Endothelial cell of umbilical vein (primary cell): ENCODE measurements around the gene CCDC9. TPM values are rescaled to one million over a fixed set of nuclear protein-coding genes. Genes with fewer than 3 reads are reported as not detected.

ENCODE experiments used
- BruUV-seq: library from RNA; stranded (reverse); fragments of 400-500 nt; replicated peaks from 2 replicates; lab custom pipeline; 2021; lab: Mats Ljungman, UMichigan
- CTCF ChIA-PET: fragments of 300-600, 350-600 bp; sonication (Branson Sonifier 250); formaldehyde crosslinking; loops from one replicate; lab custom pipeline; 2021; ENCODE audit warnings: antibody characterized with exemption, inconsistent platforms; lab: Charles Lee
- POLR2A ChIA-PET: fragments of 300-600, 350-600 bp; sonication (Branson Sonifier 250); formaldehyde crosslinking; loops from one replicate; lab custom pipeline; 2021; ENCODE audit warnings: antibody characterized with exemption, inconsistent platforms; lab: Charles Lee
- DNase-seq: peaks from one replicate; pipeline ENCODE4 v3.0.0-alpha.2; 2011; ENCODE audit warnings: low read depth, low spot score
- FAIRE-seq: peaks from 2 replicates; lab custom pipeline; 2011; peaks lifted over from hg19 to GRCh38; lab: Jason Lieb, UNC
- H2AFZ ChIP-seq: 2 replicates; pipeline ENCODE4 v1.6.0; 2012; ENCODE audit warnings: low read depth, low read length, control low read depth, inconsistent platforms
- H3K27ac ChIP-seq: 2 replicates; pipeline ENCODE4 v1.5.1; 2011; ENCODE audit warnings: low read depth, mild to moderate bottlenecking, control low read depth, low read length, moderate library complexity; ENCODE audit not compliant: insufficient read depth
- H3K27me3 ChIP-seq, 2 experiments: 2 replicates each; pipeline versions ENCODE4 v1.6.0 to v1.6.1; 2011; ENCODE audit warnings: low read length in 2 of 2, mixed read lengths in 1 of 2; ENCODE audit not compliant: control insufficient read depth in 2 of 2, insufficient read depth in 2 of 2
- H3K36me3 ChIP-seq, 2 experiments: 2 replicates in 1 of 2; 3 replicates in 1 of 2; pipeline ENCODE4 v1.5.1; 2011; ENCODE audit warnings: low read length in 2 of 2, mild to moderate bottlenecking in 1 of 2, moderate library complexity in 1 of 2; ENCODE audit not compliant: control insufficient read depth in 2 of 2, insufficient read depth in 2 of 2; ENCODE audit errors: extremely low read depth in 1 of 2
- H3K4me1 ChIP-seq: 3 replicates; pipeline ENCODE4 v1.5.1; 2011; ENCODE audit warnings: mild to moderate bottlenecking, low read length; ENCODE audit not compliant: control insufficient read depth, insufficient read depth; ENCODE audit errors: extremely low read depth
- H3K4me2 ChIP-seq: 2 replicates; pipeline ENCODE4 v1.6.1; 2011; ENCODE audit warnings: low read length, control low read depth, mixed read lengths; ENCODE audit not compliant: insufficient read depth
- H3K4me3 ChIP-seq, 3 experiments: fragments of 200-600 bp in 1 of 3; sonication (generic), shearing (Covaris generic) in 1 of 3; replicated peaks in 1 of 3; 2 replicates each; pipeline ENCODE4 v1.5.1; 2011 to 2016; ENCODE audit warnings: control low read depth in 3 of 3, low read length in 3 of 3, mild to moderate bottlenecking in 2 of 3, inconsistent platforms in 1 of 3, low read depth in 1 of 3, moderate library complexity in 1 of 3; ENCODE audit not compliant: insufficient read depth in 1 of 3
- H3K79me2 ChIP-seq: 2 replicates; pipeline ENCODE4 v1.6.0; 2012; ENCODE audit warnings: low read length, inconsistent platforms; ENCODE audit not compliant: control insufficient read depth, insufficient read depth
- H3K9ac ChIP-seq: replicated peaks from 2 replicates; pipeline ENCODE3; 2011; ENCODE audit warnings: low read length, control low read depth; ENCODE audit not compliant: insufficient read depth; ENCODE audit errors: extremely low read depth
- H3K9me1 ChIP-seq: replicated peaks from 3 replicates; pipeline ENCODE4 v1.6.0; 2011; ENCODE audit warnings: mild to moderate bottlenecking, low read length; ENCODE audit not compliant: control insufficient read depth, insufficient read depth; ENCODE audit errors: extremely low read depth
- H3K9me3 ChIP-seq: replicated peaks from 2 replicates; pipeline ENCODE4 v1.5.1; 2012; ENCODE audit warnings: low read length, inconsistent platforms; ENCODE audit not compliant: control insufficient read depth, insufficient read depth
- H4K20me1 ChIP-seq: replicated peaks from 2 replicates; pipeline ENCODE3; 2011; ENCODE audit warnings: mild to moderate bottlenecking, low read length; ENCODE audit not compliant: control insufficient read depth, insufficient read depth; ENCODE audit errors: extremely low read depth
- CTCF ChIP-seq, 2 donors: IDR thresholded peaks; 1 replicate in 1 of 2; 2 replicates in 1 of 2; pipeline ENCODE4 v1.5.1; 2011; ENCODE audit warnings: low read length in 2 of 2, mild to moderate bottlenecking in 2 of 2, moderate library complexity in 2 of 2, control low read depth in 1 of 2, inconsistent platforms in 1 of 2, low read depth in 1 of 2; ENCODE audit not compliant: insufficient read depth in 1 of 2; ENCODE audit errors: extremely low read depth in 1 of 2
- EZH2 ChIP-seq: IDR thresholded peaks from 2 replicates; pipeline ENCODE4 v1.6.1; 2012; ENCODE audit warnings: borderline replicate concordance, low read depth, mild to moderate bottlenecking, moderate library complexity, low read length, inconsistent platforms; ENCODE audit not compliant: severe bottlenecking
- FOS ChIP-seq: IDR thresholded peaks from 2 replicates; pipeline ENCODE4 v1.6.1; 2011; ENCODE audit warnings: mild to moderate bottlenecking, low read length, moderate library complexity, borderline replicate concordance; ENCODE audit not compliant: insufficient read depth
- GATA2 ChIP-seq: IDR thresholded peaks from 2 replicates; pipeline ENCODE4 v1.7.0; 2011; ENCODE audit warnings: low read depth, mild to moderate bottlenecking, moderate library complexity, mixed read lengths, low read length; ENCODE audit not compliant: insufficient read length, insufficient read depth
- JUN ChIP-seq: IDR thresholded peaks from 2 replicates; pipeline ENCODE4 v1.6.1; 2011; ENCODE audit warnings: borderline replicate concordance, low read depth; ENCODE audit not compliant: insufficient read length, insufficient read depth
- MAX ChIP-seq: IDR thresholded peaks from 2 replicates; pipeline ENCODE4 v1.6.1; 2011; ENCODE audit not compliant: insufficient read depth, insufficient read length
- MYC ChIP-seq: IDR thresholded peaks from one replicate; pipeline ENCODE4 v1.6.1; 2011; ENCODE audit warnings: mild to moderate bottlenecking, low read depth, low read length
- POLR2A ChIP-seq: IDR thresholded peaks from 2 replicates; pipeline ENCODE4 v1.6.1; 2012; ENCODE audit warnings: low read depth, mild to moderate bottlenecking, control low read depth, low read length
- POLR2AphosphoS5 ChIP-seq: IDR thresholded peaks from 2 replicates; pipeline ENCODE4 v1.6.1; 2012; ENCODE audit warnings: low read depth, mild to moderate bottlenecking, control low read depth, low read length, moderate library complexity; ENCODE audit not compliant: insufficient read depth
- dilution Hi-C: fragments of 300-500 bp; cut with MboI; formaldehyde crosslinking; loops from one replicate; pipeline ENCODE4 v1.15.0; 2019; ENCODE audit warnings: low sequenced_read_pairs; ENCODE audit not compliant: extremely low pct_ligation_motif_present
- intact Hi-C: fragments of 100-400 bp; cut with micrococcal nuclease; formaldehyde crosslinking; loops from one replicate; pipeline ENCODE4 v1.10.0; 2022
- polyA plus RNA-seq, 4 experiments: library from polyadenylated mRNA; depleted of rRNA in 3 of 4; stranded (reverse) in 3 of 4; unstranded in 1 of 4; fragments of >200 nt; gene quantifications; 2 replicates each; pipeline versions ENCODE4 v1.2.1 to v1.2.3, GENCODE V29; 2011 to 2012; ENCODE audit warnings: missing spikeins in 1 of 4
- total RNA-seq: library from RNA; stranded (reverse); gene quantifications from 2 replicates; pipeline ENCODE4 v1.2.3, GENCODE V29; 2021

Gene CCDC9
- total and polyA plus RNA-seq, 2 donors (not counting 3 experiments of a cell fraction or from before 2014, with no cell fraction given), result 6.0 to 26.9 TPM

GRCh38 chr19:47258895-47259555 is 2.7 kb downstream of the CCDC9 start:
- H3K4me3 ChIP-seq, result no peak overlapping the region
- peaks cover 9% of the 10 kb centered on the region for H3K79me2 ChIP-seq
- intact Hi-C loops (loop anchor here (5.0 kb wide), 1 partner anchor 472 kb away; the partner anchor contains the start of gene SLC1A5), dilution Hi-C loops (no loop called here)
- no TSS peak for BruUV-seq
- H2AFZ ChIP-seq, result no peak overlapping the region
- no peaks in the 10 kb centered on the region for H4K20me1 ChIP-seq
- H3K4me1 ChIP-seq, result peaks cover 11% of the 10 kb centered on the region
- no peak overlapping the region for H3K27ac ChIP-seq
- ChIA-PET POLR2A (no interaction called here), CTCF (no interaction called here)
- no peak overlapping the region for H3K9ac ChIP-seq
- H3K27me3 ChIP-seq, result no peaks in the 10 kb centered on the region
- no peaks in the 10 kb centered on the region for H3K9me1 ChIP-seq
- FAIRE-seq (no peak), DNase-seq (no peak)
- no peak for TF ChIP-seq POLR2AphosphoS5
- peaks cover 10 to 20% of the 10 kb centered on the region in 2 experiments for H3K36me3 ChIP-seq
- no peaks in the 10 kb centered on the region for H3K9me3 ChIP-seq
- no peak overlapping the region for H3K4me2 ChIP-seq

GRCh38 chr19:47260476-47260875 is 4.2 kb downstream of the CCDC9 start:
- no peak overlapping the region for H3K4me3 ChIP-seq
- no peak overlapping the region for H3K9ac ChIP-seq
- no peaks in the 10 kb centered on the region for H3K27me3 ChIP-seq
- ChIA-PET POLR2A (interaction anchor here (0.9 kb wide), 1 partner anchor 34 kb away, joined by 3 read pairs; no protein-coding TSS in a partner anchor), CTCF (no interaction called here)
- H3K27ac ChIP-seq, result no peak overlapping the region
- no peaks in the 10 kb centered on the region for H4K20me1 ChIP-seq
- no peak overlapping the region for H2AFZ ChIP-seq
- intact Hi-C loops, result no loop called here
- DNase-seq, result no peak
- peaks cover 10 to 28% of the 10 kb centered on the region in 2 experiments for H3K36me3 ChIP-seq
- peaks cover 9% of the 10 kb centered on the region for H3K79me2 ChIP-seq
- H3K4me1 ChIP-seq, result peaks cover 11% of the 10 kb centered on the region
- no TSS peak for BruUV-seq
- FAIRE-seq, result no peak
- H3K9me1 ChIP-seq, result no peaks in the 10 kb centered on the region
- no peak overlapping the region for H3K4me2 ChIP-seq
- dilution Hi-C loops, result no loop called here
- TF ChIP-seq FOS, result no peak
- no peak for TF ChIP-seq GATA2
- TF ChIP-seq POLR2A, result no peak
- TF ChIP-seq MAX, result no peak
- no peak for TF ChIP-seq EZH2
- no peak for TF ChIP-seq JUN
- no peak for TF ChIP-seq MYC
- TF ChIP-seq POLR2AphosphoS5, result no peak
- TF ChIP-seq CTCF (IDR thresholded peaks at IDR 0.05; ENCODE audit: extremely low read depth in 1 of 2, insufficient read depth in 1 of 2, low read depth in 1 of 2, low read length in 2 of 2), result no peak
- no peaks in the 10 kb centered on the region for H3K9me3 ChIP-seq
